ENCODE data around the gene RIPPLY3.

RIPPLY3 gene

DNA sequence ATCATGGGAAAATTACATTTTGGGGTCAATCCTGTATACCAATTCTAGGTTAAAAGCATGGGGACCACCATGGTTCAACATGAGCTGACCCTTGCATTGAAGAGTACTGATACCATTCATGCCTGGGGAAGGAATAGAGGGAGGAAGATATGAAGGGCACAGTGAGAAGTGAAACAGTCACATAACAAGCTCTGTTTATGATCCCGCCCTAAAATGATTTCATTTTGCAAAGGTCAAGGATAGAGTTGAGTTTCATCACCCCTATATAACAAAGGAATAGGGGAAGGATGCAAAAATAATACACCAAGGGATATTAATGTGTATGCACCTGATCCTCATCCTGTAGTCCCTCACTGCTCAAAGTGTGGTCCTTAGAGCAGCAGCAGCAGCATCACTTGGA lies 37.5 kb upstream of the RIPPLY3 start (continued):
- no peak for TF ChIP-seq ARNTL (CRISPR knock-in tag; IDR thresholded peaks at IDR 0.05; ENCODE audit: borderline replicate concordance, low read depth)
- no peak for TF ChIP-seq ZFP3 (CRISPR knock-in tag; IDR thresholded peaks at IDR 0.05)
- no peak for TF ChIP-seq BACH2 (CRISPR knock-in tag; IDR thresholded peaks at IDR 0.05; ENCODE audit: borderline replicate concordance)
- TF ChIP-seq CSDC2 (CRISPR knock-in tag; IDR thresholded peaks at IDR 0.05) = no peak
- TF ChIP-seq ZNF565 (CRISPR knock-in tag; conservative IDR thresholded peaks at IDR 0.05; ENCODE audit: low read depth) = no peak
- TF ChIP-seq, protein P1, sequence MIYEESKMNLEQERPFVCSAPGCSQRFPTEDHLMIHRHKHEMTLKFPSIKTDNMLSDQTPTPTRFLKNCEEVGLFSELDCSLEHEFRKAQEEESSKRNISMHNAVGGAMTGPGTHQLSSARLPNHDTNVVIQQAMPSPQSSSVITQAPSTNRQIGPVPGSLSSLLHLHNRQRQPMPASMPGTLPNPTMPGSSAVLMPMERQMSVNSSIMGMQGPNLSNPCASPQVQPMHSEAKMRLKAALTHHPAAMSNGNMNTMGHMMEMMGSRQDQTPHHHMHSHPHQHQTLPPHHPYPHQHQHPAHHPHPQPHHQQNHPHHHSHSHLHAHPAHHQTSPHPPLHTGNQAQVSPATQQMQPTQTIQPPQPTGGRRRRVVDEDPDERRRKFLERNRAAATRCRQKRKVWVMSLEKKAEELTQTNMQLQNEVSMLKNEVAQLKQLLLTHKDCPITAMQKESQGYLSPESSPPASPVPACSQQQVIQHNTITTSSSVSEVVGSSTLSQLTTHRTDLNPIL (CRISPR knock-in tag; IDR thresholded peaks at IDR 0.05; ENCODE audit: low read depth) = no peak
- no peak for TF ChIP-seq GLIS3 (CRISPR knock-in tag; IDR thresholded peaks at IDR 0.05)
- no peak for TF ChIP-seq ZC3H10 (CRISPR knock-in tag; IDR thresholded peaks at IDR 0.05)
- no peak for TF ChIP-seq TCF4 (CRISPR knock-in tag; IDR thresholded peaks at IDR 0.05; ENCODE audit: borderline replicate concordance)
- TF ChIP-seq OSR1 (CRISPR knock-in tag; IDR thresholded peaks at IDR 0.05) = no peak
- TF ChIP-seq SNAI2 (CRISPR knock-in tag; IDR thresholded peaks at IDR 0.05) = no peak
- TF ChIP-seq ZFP30 (CRISPR knock-in tag; IDR thresholded peaks at IDR 0.05) = no peak

DNA sequence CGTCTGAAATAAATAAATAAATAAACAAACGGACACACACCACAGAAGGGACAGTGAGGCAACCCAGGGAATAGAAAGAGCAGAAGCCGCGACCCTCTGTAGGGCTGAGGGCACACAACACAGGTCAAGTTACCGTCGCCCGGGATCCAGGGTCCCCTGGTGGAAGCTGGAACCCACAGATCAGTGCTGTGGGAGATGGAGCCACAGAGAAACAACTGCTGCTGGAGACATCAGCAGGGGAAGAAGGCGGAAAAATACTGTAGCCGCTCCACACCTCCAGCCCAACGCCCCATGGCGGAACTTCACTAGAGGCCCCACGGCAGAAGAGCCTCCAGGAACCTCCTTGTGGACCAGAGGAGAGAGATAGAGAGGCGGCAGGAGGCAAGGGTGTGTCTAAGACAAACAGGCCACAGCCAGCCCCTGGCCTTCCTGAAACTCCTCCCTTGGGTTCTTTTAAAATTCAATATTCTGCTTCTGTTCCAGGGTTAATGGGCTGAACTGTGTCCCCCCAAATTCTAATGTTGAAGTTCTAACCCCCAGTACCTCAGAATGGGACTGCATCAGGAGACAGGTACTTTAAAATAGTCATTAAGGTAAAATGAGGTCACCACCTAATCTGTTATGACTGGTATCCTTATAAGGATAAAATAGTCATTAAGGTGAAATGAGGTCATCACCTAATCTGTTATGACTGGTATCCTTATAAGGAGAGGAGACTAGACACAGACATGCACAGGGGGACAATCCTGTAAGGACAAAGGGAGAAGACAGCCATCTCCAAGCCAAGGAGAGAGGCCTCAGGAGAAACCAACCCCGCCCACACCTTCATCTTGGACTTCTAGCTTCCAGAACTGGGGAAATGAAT lies 32.3 kb upstream of the RIPPLY3 start:
- TF ChIP-seq ZNF565 (CRISPR knock-in tag; conservative IDR thresholded peaks at IDR 0.05; ENCODE audit: low read depth) = no peak
- TF ChIP-seq, protein P2, sequence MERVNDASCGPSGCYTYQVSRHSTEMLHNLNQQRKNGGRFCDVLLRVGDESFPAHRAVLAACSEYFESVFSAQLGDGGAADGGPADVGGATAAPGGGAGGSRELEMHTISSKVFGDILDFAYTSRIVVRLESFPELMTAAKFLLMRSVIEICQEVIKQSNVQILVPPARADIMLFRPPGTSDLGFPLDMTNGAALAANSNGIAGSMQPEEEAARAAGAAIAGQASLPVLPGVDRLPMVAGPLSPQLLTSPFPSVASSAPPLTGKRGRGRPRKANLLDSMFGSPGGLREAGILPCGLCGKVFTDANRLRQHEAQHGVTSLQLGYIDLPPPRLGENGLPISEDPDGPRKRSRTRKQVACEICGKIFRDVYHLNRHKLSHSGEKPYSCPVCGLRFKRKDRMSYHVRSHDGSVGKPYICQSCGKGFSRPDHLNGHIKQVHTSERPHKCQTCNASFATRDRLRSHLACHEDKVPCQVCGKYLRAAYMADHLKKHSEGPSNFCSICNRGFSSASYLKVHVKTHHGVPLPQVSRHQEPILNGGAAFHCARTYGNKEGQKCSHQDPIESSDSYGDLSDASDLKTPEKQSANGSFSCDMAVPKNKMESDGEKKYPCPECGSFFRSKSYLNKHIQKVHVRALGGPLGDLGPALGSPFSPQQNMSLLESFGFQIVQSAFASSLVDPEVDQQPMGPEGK (CRISPR knock-in tag; IDR thresholded peaks at IDR 0.05; ENCODE audit: borderline replicate concordance) = no peak
- TF ChIP-seq BACH2 (CRISPR knock-in tag; IDR thresholded peaks at IDR 0.05; ENCODE audit: borderline replicate concordance) = no peak
- no peak for TF ChIP-seq ZNF8 (CRISPR knock-in tag; IDR thresholded peaks at IDR 0.05)
- no peak for TF ChIP-seq ZFP3 (CRISPR knock-in tag; IDR thresholded peaks at IDR 0.05)
- TF ChIP-seq ZFP30 (CRISPR knock-in tag; IDR thresholded peaks at IDR 0.05) = no peak
- TF ChIP-seq ARNTL (CRISPR knock-in tag; IDR thresholded peaks at IDR 0.05; ENCODE audit: borderline replicate concordance, low read depth) = no peak
- TF ChIP-seq ZNF70 (CRISPR knock-in tag; IDR thresholded peaks at IDR 0.05) = no peak
- TF ChIP-seq, protein P3, sequence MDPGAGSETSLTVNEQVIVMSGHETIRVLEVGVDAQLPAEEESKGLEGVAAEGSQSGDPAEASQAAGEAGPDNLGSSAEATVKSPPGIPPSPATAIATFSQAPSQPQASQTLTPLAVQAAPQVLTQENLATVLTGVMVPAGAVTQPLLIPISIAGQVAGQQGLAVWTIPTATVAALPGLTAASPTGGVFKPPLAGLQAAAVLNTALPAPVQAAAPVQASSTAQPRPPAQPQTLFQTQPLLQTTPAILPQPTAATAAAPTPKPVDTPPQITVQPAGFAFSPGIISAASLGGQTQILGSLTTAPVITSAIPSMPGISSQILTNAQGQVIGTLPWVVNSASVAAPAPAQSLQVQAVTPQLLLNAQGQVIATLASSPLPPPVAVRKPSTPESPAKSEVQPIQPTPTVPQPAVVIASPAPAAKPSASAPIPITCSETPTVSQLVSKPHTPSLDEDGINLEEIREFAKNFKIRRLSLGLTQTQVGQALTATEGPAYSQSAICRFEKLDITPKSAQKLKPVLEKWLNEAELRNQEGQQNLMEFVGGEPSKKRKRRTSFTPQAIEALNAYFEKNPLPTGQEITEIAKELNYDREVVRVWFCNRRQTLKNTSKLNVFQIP (CRISPR knock-in tag; IDR thresholded peaks at IDR 0.05; ENCODE audit: borderline replicate concordance, low read depth) = no peak
- no peak for TF ChIP-seq PPARA (CRISPR knock-in tag; IDR thresholded peaks at IDR 0.05; ENCODE audit: borderline replicate concordance)
- no peak for TF ChIP-seq TCF4 (CRISPR knock-in tag; IDR thresholded peaks at IDR 0.05; ENCODE audit: borderline replicate concordance)
- no peak for TF ChIP-seq TOX (CRISPR knock-in tag; IDR thresholded peaks at IDR 0.05; ENCODE audit: borderline replicate concordance)
- no peak for TF ChIP-seq SNAI2 (CRISPR knock-in tag; IDR thresholded peaks at IDR 0.05)
- TF ChIP-seq, protein P4, sequence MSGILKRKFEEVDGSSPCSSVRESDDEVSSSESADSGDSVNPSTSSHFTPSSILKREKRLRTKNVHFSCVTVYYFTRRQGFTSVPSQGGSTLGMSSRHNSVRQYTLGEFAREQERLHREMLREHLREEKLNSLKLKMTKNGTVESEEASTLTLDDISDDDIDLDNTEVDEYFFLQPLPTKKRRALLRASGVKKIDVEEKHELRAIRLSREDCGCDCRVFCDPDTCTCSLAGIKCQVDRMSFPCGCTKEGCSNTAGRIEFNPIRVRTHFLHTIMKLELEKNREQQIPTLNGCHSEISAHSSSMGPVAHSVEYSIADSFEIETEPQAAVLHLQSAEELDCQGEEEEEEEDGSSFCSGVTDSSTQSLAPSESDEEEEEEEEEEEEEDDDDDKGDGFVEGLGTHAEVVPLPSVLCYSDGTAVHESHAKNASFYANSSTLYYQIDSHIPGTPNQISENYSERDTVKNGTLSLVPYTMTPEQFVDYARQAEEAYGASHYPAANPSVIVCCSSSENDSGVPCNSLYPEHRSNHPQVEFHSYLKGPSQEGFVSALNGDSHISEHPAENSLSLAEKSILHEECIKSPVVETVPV (CRISPR knock-in tag; IDR thresholded peaks at IDR 0.05) = no peak
- TF ChIP-seq OSR1 (CRISPR knock-in tag; IDR thresholded peaks at IDR 0.05) = no peak
- TF ChIP-seq, protein P1 (CRISPR knock-in tag; IDR thresholded peaks at IDR 0.05; ENCODE audit: low read depth) = no peak
- ATAC-seq = no peak

DNA sequence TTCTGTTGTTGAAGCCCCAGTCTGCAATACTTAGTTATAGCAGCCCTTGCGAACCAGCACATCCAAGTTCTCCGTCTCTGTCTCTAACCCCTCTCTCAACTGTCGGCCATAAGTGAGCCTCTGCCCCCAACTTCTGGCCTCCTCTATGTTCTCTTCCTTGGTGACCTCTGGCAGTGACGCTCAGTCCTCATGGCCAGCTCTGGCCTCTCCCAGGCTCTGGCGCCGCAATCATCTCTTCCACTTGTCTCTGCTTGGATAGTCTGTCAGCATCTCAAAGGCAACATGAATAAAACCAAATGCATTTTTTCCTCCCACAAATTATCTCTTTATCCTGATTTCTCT lies 31.7 kb upstream of the RIPPLY3 start:
- TF ChIP-seq ZFP3 (CRISPR knock-in tag; IDR thresholded peaks at IDR 0.05) = no peak
- TF ChIP-seq GLIS3 (CRISPR knock-in tag; IDR thresholded peaks at IDR 0.05) = no peak
- no peak for TF ChIP-seq ARNTL (CRISPR knock-in tag; IDR thresholded peaks at IDR 0.05; ENCODE audit: borderline replicate concordance, low read depth)
- TF ChIP-seq TOX (CRISPR knock-in tag; IDR thresholded peaks at IDR 0.05; ENCODE audit: borderline replicate concordance) = no peak
- TF ChIP-seq OSR1 (CRISPR knock-in tag; IDR thresholded peaks at IDR 0.05) = no peak
- TF ChIP-seq, protein P3 (CRISPR knock-in tag; IDR thresholded peaks at IDR 0.05; ENCODE audit: borderline replicate concordance, low read depth) = no peak
- TF ChIP-seq BACH2 (CRISPR knock-in tag; IDR thresholded peaks at IDR 0.05; ENCODE audit: borderline replicate concordance) = no peak
- TF ChIP-seq TCF4 (CRISPR knock-in tag; IDR thresholded peaks at IDR 0.05; ENCODE audit: borderline replicate concordance) = no peak
- TF ChIP-seq ZNF8 (CRISPR knock-in tag; IDR thresholded peaks at IDR 0.05) = no peak
- TF ChIP-seq ZFP30 (CRISPR knock-in tag; IDR thresholded peaks at IDR 0.05) = no peak
- TF ChIP-seq ZNF70 (CRISPR knock-in tag; IDR thresholded peaks at IDR 0.05) = no peak
- no peak for TF ChIP-seq RARB (CRISPR knock-in tag; IDR thresholded peaks at IDR 0.05)
- TF ChIP-seq, protein P4 (CRISPR knock-in tag; IDR thresholded peaks at IDR 0.05) = no peak
- ATAC-seq = no peak

Measured in SK-N-SH treated with all-trans-retinoic acid at 6 μM for 48 hours (cell line).